Activated CD8-positive, alpha-beta memory T cell treated with anti-CD3 and anti-CD28 coated beads for 4 hours (primary cell): ENCODE results near the gene COG8.
A peak's percentile ranks its signal among the peaks of the same experiment; 100 is the strongest.

Source experiments
- DNase-seq, 2 donors: peaks; one replicate each; pipeline ENCODE4 v3.0.0-alpha.2; 2020; ENCODE audit warnings: low read depth in 2 of 2

The COG8 gene

GRCh38 chr16:69346683-69347082, 7.3 kb upstream of the COG8 start:
- no peak for DNase-seq

- DNase-seq, result no peak
Measured at GRCh38 chr16:69345923-69346322, 6.6 kb upstream of the COG8 start.

- no peak for DNase-seq
Measured at GRCh38 chr16:69344171-69344570, 4.8 kb upstream of the COG8 start.

GRCh38 chr16:69340095-69340644, 806 bp upstream of the COG8 start:
- no peak for DNase-seq

- DNase-seq, result no peak
Measured at GRCh38 chr16:69338557-69339288, 641 bp downstream of the COG8 start.

GRCh38 chr16:69334696-69335095, 4.7 kb downstream of the COG8 start:
- DNase-seq, result no peak

- DNase-seq, result peak; percentile 66 to 73
Measured at GRCh38 chr16:69330286-69331109, 8.9 kb downstream of the COG8 start, which contains the start of gene PDF. Gene PDF (minus strand): TSS chr16:69330588. CDS start chr16:69330570, 18 bp downstream.

GRCh38 chr16:69329369-69330285, 9.7 kb downstream of the COG8 start:
- no peak for DNase-seq

GRCh38 chr16:69328854-69329316, 10.5 kb downstream of the COG8 start:
- DNase-seq, result no peak

- DNase-seq, result no peak
Measured at GRCh38 chr16:69327585-69328310, 11.6 kb downstream of the COG8 start.

- no peak for DNase-seq
Measured at GRCh38 chr16:69326172-69326873, 13.0 kb downstream of the COG8 start.

GRCh38 chr16:69325784-69326171, 13.6 kb downstream of the COG8 start:
- DNase-seq, result no peak

- DNase-seq, result no peak
Measured at GRCh38 chr16:69324585-69325253, 14.6 kb downstream of the COG8 start.

- no peak for DNase-seq
Measured at GRCh38 chr16:69324013-69324531, 15.3 kb downstream of the COG8 start.

- no peak for DNase-seq
Measured at GRCh38 chr16:69323415-69323814, 15.9 kb downstream of the COG8 start.

- DNase-seq, result no peak
Measured at GRCh38 chr16:69322343-69322742, 17.0 kb downstream of the COG8 start.

GRCh38 chr16:69321080-69321479, 18.3 kb downstream of the COG8 start:
- DNase-seq, result no peak

- DNase-seq, result no peak
Measured at GRCh38 chr16:69320740-69321073, 18.7 kb downstream of the COG8 start.
